Measurements from ENCODE around the gene CHRNB4.

The CHRNB4 gene

GRCh38 chr15:78634210-78635145 lies 6.5 kb downstream of the CHRNB4 start:
- DNase-seq (ENCODE audit: low read depth in 3 of 3) = no peak

DNA sequence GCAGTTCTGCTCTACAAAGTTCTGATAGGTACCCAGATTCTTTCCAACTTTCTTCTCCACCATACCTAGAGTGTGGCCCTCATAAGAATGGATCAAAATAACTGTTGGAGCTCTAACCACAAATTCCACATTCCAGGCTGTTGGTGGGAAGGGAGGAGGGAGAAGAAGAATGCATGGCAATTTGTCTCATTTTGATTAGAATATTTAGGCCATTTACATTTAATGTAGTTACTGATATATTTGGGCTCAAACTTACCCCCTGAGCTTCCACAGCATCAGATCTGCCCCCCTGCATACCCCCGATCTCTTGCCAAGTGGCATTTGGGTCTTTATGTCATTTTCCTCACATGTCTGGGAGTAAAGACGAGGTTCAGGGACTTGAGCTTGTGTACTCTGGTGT lies 7.7 kb downstream of the CHRNB4 start:
- DNase-seq (ENCODE audit: low read depth in 3 of 3) = no peak

- DNase-seq (ENCODE audit: low read depth in 3 of 3) = no peak
Measured at GRCh38 chr15:78630886-78631633, 9.9 kb downstream of the CHRNB4 start.

GRCh38 chr15:78629716-78630065 lies 11.3 kb downstream of the CHRNB4 start:
- no peak for DNase-seq (ENCODE audit: low read depth in 3 of 3)

DNA sequence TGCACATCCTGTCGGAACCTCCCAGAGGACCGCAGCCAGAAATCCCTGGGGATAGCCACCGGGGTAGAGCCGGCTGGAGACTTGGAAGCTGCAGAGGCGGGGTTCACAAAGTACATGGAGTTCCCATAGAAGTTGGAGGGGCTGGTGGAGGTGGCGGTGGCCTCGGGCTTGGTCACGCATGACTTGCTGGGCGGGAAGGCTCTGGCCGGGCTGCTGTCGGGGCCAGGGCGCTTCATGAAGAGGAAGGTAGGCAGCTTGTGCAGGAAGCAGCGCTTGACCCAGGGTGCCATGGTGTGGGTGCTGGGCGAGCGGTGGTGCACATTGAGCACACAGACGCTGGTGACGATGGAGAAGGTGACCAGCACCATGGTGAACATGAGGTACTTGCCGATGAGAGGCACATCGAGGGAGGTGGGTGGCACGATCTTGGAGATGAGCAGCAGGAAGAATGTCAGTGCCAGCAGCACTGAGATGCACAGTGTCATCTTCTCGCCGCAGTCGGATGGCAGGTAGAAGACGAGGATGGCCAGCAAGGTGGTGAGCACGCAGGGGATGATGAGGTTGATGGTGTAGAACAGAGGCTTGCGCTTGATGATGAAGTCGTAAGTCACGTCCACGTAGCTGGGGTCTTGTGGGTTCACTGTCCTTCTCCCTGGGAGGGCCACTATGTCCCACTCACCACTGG lies 11.8 kb downstream of the CHRNB4 start:
- no peak for DNase-seq (ENCODE audit: low read depth in 3 of 3)

GRCh38 chr15:78628227-78628626 lies 12.8 kb downstream of the CHRNB4 start:
- DNase-seq (ENCODE audit: low read depth in 3 of 3) = no peak

- DNase-seq (ENCODE audit: low read depth in 3 of 3) = no peak
Measured at GRCh38 chr15:78627348-78627747, 13.7 kb downstream of the CHRNB4 start.

- DNase-seq (ENCODE audit: low read depth in 3 of 3) = no peak
Measured at GRCh38 chr15:78626381-78626995, 14.5 kb downstream of the CHRNB4 start.

DNA sequence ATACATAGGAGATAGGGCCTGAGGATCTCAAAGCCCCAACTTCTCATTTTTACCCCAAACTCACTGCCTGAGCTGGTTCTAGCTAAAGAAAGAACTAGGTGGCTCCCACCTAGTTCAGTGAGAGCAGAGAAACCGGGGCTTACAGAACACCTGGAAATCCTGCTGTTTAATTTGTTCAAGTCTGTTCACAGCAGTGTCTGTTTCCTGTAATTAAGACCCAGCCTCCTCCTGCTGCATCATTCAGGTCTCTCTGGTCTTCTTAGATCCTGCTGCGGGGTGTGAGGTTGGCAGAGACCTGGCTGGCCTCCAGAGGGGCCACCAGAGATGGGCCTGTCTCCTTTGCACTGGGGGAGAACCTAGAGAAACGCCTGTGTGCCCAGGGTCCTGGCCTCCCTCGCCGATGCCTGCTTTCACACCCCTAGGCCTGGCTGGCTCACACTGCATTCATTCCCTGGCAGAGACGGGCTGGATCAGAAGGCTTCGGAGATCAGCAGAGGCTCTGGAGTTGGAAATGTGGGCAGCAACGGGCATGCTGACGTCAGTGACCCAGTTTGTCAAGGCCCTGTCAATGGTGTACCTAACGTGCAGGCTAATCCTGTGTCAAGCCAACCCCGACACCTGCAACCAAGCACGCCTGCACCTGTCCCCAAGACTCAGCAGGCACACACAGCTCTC lies 15.3 kb downstream of the CHRNB4 start:
- DNase-seq (ENCODE audit: low read depth in 3 of 3) = no peak

DNA sequence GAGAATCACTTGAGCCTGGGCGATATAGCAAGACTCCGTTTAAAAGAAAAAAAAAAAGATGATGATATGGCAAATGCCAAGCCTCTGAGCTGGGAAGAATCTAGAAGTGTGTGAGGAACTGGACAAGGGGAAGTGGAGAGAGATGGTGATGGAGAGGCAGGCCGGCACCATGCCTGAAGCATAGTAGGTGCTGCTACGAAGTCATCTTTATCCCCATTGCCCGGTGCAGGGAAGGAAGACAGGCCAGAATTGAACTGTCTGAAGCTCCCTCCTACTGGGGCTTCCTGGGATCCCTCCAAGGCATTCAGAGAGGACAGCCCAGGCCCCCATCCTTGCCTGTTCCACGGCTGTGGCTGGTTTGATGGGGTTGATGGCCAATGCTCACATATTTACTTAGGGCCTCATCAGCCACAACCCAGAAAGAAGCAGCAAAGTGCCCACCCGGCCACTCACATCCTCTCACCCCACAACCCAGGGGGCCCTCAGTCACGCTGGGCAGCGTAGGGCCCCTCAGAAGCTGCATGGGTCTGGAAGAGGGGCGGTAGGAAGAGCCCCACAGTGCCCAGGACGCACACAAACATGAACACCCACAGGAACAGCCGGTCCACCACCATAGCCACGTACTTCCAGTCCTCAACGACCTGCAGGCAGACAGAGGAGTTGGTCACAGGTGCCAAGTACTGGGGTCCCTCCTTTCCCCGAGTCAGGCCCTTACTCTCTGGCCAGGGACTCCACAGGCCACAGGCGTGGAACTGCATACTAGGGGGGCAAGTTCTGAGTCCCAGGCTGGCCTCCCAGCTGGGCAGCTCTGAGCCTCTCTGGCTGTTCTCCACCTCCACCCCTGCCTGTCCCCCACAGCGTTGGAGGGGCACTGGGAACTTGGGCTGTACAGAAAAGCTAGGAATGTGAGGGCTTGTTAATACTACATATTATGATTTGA lies 16.1 kb downstream of the CHRNB4 start:
- no peak for DNase-seq (ENCODE audit: low read depth in 3 of 3)

- DNase-seq (ENCODE audit: low read depth in 3 of 3) = no peak
Measured at GRCh38 chr15:78623786-78624497, 17.1 kb downstream of the CHRNB4 start.

- no peak for DNase-seq (ENCODE audit: low read depth in 3 of 3)
Measured at GRCh38 chr15:78621810-78622402, 19.1 kb downstream of the CHRNB4 start.

DNA sequence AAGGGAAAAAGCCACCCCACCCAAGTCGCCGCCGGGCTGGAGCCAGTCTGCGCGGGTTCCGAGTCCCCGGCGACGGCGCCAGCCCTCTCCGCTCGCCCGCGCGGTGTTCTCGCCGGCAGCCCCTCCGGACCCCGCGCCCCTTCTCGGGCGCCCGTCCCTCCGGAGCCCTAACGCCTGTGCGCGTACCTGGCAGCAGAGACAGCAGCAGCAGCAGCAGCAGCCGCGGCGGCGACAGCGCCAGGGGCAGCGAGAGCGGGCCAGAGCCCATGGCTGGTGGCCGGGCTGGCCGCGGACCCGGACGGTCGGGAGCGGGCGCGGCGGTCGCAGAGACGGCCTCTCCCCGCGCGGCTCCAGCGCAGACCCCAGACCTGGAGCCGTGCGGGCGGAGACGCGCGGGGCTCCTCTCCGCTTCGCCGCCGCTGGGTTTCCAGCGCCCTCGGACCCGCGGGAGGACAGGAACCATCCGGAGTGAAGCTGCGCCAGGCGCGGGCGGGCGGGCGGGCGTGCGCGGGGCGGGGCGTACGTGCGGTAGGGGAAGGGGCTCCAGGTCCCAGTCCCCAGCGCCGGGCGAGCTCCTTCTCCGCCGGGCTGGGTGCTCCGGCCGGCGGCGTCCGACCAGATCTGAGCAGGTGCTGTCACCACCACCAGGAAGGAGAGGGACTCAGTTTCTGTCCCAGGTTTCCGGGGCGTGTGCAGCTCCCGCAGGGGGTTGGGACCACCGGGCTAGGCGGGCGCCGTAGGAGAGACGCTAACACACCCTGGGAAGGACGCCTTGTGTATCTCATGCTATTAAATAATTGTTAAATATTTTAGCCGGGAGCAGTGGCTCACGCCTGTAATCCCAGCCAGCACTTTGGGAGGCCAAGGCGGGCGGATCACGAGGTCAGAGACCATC lies 20.2 kb downstream of the CHRNB4 start, which contains the start of gene CHRNA3:
Gene CHRNA3, minus strand, starts transcription at position 470 of the 895 bp plus-strand sequence. Its CDS starts 202 bp downstream, at position 268.
- no peak for DNase-seq (ENCODE audit: low read depth in 3 of 3)

DNA sequence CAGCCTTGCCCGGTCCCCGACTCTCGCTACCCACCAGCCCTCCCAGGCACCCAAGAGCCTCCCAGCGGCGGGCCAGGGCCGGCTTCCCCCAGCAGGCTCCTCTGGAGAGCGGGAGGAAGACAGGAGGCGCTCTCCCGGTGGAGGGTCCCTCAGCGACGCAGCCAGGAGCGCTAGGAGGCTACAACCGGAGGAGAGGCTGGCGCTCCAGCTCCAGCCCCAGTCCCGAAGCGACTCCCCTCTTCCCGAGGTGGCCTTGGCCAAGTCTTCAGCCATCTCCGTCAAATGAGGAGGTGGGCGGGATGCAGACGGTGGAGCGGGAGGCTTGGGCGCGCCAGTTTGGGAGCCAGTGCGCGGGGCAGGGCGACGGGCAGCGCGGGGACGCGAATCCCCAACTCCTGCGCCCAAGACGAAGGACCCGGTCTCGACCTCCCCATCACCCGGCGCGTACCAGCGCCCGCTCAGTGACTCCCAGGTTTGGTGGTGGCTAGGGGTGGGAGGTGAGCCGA lies 20.9 kb downstream of the CHRNB4 start:
- DNase-seq (ENCODE audit: low read depth in 3 of 3) = no peak

DNA sequence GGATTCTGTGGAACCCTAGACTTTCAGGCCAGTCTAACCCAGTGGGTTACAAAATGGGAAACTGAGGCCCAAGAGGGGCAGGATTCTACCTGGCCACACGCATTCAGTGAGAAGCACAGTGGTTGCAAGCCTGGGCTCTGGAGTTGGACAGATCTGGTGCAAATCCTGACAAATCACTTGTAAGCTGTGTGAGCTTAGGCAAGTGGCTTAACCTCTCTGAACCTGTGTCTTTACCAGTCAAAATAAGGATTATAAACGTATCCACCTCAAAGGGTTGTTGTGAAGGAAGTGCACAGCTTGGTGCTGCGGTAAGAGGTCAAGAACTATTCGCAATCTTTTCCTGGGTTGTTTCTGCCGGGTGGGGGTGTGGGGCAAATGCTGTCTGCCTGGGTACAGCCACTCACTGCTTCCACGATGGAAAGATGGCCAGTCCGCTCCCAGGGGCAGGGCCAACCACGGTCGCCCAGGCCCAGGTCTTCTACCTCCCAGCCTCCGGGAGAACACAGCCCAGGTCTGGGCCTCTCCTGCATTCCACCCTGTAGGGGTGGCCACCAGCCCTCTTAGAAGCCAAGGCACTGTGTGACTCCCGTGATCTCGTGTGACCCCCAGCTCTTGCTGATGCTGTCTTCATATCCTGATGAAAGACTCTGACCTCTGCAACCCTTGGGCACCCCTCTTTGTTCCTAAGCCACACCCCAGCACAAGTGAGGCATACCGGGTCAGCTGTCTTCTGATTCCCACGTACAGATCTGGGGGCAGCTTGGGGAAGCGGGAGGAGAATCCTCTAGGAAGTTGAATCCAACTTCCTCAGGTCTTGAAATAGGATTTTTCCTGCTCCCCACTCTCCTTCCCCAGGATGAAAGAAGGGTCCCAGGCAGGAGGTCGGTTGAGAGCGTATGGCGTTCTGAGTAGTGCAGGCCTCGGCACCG lies 21.7 kb downstream of the CHRNB4 start:
- no peak for DNase-seq (ENCODE audit: low read depth in 3 of 3)

GRCh38 chr15:78618490-78618934 lies 22.5 kb downstream of the CHRNB4 start:
- DNase-seq (ENCODE audit: low read depth in 3 of 3) = peak; percentile 63 to 83 (median 83)

GRCh38 chr15:78618064-78618463 lies 22.9 kb downstream of the CHRNB4 start:
- DNase-seq (ENCODE audit: low read depth in 3 of 3) = no peak
